ENCODE measurements around the gene TBCD.

- TF ChIP-seq CTCF (IDR thresholded peaks at IDR 0.05) (no peak), POLR2A (IDR thresholded peaks at IDR 0.05) (no peak)
These were observed 194.2 kb downstream of the TBCD start for GRCh38 chr17:82946081-82946480.
